Measurements from ENCODE around the gene PLXNA2. TPM values are rescaled to one million over a fixed set of nuclear protein-coding genes. Genes with fewer than 3 reads are reported as not detected.

PLXNA2 gene
- total and polyA plus RNA-seq, 2 of the 4 experiments (the other 2 are of a cell fraction), result 0.72 to 1.1 TPM

- H3K36me3 ChIP-seq (ENCODE audit: control insufficient read depth, insufficient read depth, low read length), result no peaks in the 10 kb centered on the region
- 80% methylated on average over 1 of the region's 8 CpGs; no CpG with 5 or more reads in 1 of the 2 experiments for WGBS, 2 experiments (ENCODE audit: extremely low coverage in 2 of 2, insufficient read length in 1 of 2)
- peak; percentile 37; the same call in 1 of the 2 replicates for ATAC-seq (ENCODE audit: low read depth)
Observed at GRCh38 chr1:208036106-208036808, 207.9 kb downstream of the PLXNA2 start.

More at GRCh38 chr1:208036106-208036808, 207.9 kb downstream of the PLXNA2 start:
- no peak overlapping the region for H4K8ac ChIP-seq (ENCODE audit: low read depth in 2 of 2, low read length in 2 of 2)
- no peak overlapping the region for H3K9ac ChIP-seq (ENCODE audit: low read depth, low read length)
- H3K4me1 ChIP-seq (ENCODE audit: control insufficient read depth, insufficient read depth, low read length), result no peaks in the 10 kb centered on the region
- BruUV-seq (replicated peaks), result no TSS peak
- no peak overlapping the region for H3K23ac ChIP-seq (ENCODE audit: low read depth, low read length)
- no peak overlapping the region for H3K18ac ChIP-seq (ENCODE audit: low read depth, low read length)
- no peaks in the 10 kb centered on the region for H4K20me1 ChIP-seq (ENCODE audit: insufficient read depth, low read length)
- H3K27me3 ChIP-seq (ENCODE audit: control insufficient read depth, insufficient read depth, low read length), result no peaks in the 10 kb centered on the region
- H3K9me3 ChIP-seq (ENCODE audit: control insufficient read depth, insufficient read depth, low read length), result no peaks in the 10 kb centered on the region
- H3K4me2 ChIP-seq (ENCODE audit: low read depth, low read length), result no peak overlapping the region
- no peak overlapping the region for H3K56ac ChIP-seq (ENCODE audit: extremely low read depth, insufficient read depth, low read length)
- H3K14ac ChIP-seq (replicated peaks; ENCODE audit: low read depth, low read length), result no peak overlapping the region
- H2AK5ac ChIP-seq (ENCODE audit: low read depth, low read length), result no peak overlapping the region
- H2BK15ac ChIP-seq (ENCODE audit: low read depth, low read length), result no peak overlapping the region
- TF ChIP-seq RAD21 (IDR thresholded peaks at IDR 0.05; ENCODE audit: low read length) (peak; percentile 21; the same call in 1 of the 2 replicates), POLR2A (IDR thresholded peaks at IDR 0.05; ENCODE audit: low read depth, low read length) (no peak), CTCF (conservative IDR thresholded peaks at IDR 0.05; ENCODE audit: low read depth, low read length) (peak; percentile 24; the same call in 1 of the 2 replicates)
- no peak overlapping the region for H3K4me3 ChIP-seq (ENCODE audit: insufficient read depth, low read depth, low read length)
- dilution Hi-C loops (cut with HindIII; ENCODE audit: low sequenced_read_pairs, unreplicated experiment) (no loop called here), intact Hi-C loops (cut with micrococcal nuclease) (no loop called here), in situ Hi-C loops (cut with MboI; ENCODE audit: low sequenced_read_pairs) (no loop called here)
- no peak overlapping the region for H2BK20ac ChIP-seq (ENCODE audit: low read depth, low read length)
- ChIA-PET CTCF (interaction anchor here (1.0 to 2.4 kb wide), 2 partner anchors 14 to 209 kb away, joined by 4 to 8 read pairs; no protein-coding TSS in a partner anchor), POLR2A (ENCODE audit: unreplicated experiment) (no interaction called here)
- H3K79me1 ChIP-seq (ENCODE audit: low read depth in 1 of 2, low read length in 2 of 2), result no peaks in the 10 kb centered on the region
- no peak overlapping the region for H4K91ac ChIP-seq (ENCODE audit: insufficient read depth, low read depth, low read length)
- no peak overlapping the region for H3K27ac ChIP-seq (ENCODE audit: insufficient read depth, low read length)
- H4K5ac ChIP-seq (ENCODE audit: low read depth, low read length), result no peak overlapping the region
- no peak overlapping the region for H2BK120ac ChIP-seq (ENCODE audit: low read depth, low read length)
- H3K9me1 ChIP-seq (ENCODE audit: insufficient read depth, low read length), result no peaks in the 10 kb centered on the region; the same call in 1 of the 2 replicates
- H2AK9ac ChIP-seq (replicated peaks; ENCODE audit: low read depth, low read length, poor library complexity), result no peak overlapping the region
- no peak overlapping the region for H3K4ac ChIP-seq (ENCODE audit: low read depth, low read length)
- DNase-seq, result peak; percentile 31
- H2BK5ac ChIP-seq (ENCODE audit: low read depth, low read length, poor library complexity, severe bottlenecking), result no peak overlapping the region
- no peak overlapping the region for H2AFZ ChIP-seq (replicated peaks; ENCODE audit: low read length, poor library complexity)
